IMR-90 (cell line): ENCODE results near the gene UPK2. TPM values are rescaled to one million over a fixed set of nuclear protein-coding genes. Genes with fewer than 3 reads are reported as not detected.

ENCODE experiments used
- ATAC-seq: fragments of 200-7000 bp; cut with Tn5 transposase; 2 replicates; pipeline ENCODE4 v1.9.1; 2020; ENCODE audit warnings: low read depth, mild to moderate bottlenecking, moderate library complexity
- BruUV-seq: library from RNA; stranded (reverse); fragments of 400-500 nt; replicated peaks from 2 replicates; lab custom pipeline; 2021; lab: Mats Ljungman, UMichigan
- CTCF ChIA-PET: fragments of 300-600 bp; formaldehyde crosslinking; extraction: SDS; loops from one replicate; lab custom pipeline; 2021; ENCODE audit warnings: antibody characterized with exemption; lab: Yijun Ruan, JAX
- POLR2A ChIA-PET: fragments of 300-600 bp; sonication (Branson Sonifier 250); formaldehyde crosslinking; loops from one replicate; lab custom pipeline; 2022; ENCODE audit warnings: antibody characterized with exemption; ENCODE audit not compliant: unreplicated experiment; lab: Charles Lee
- DNase-seq: peaks from one replicate; pipeline ENCODE4 v3.0.0; 2013
- H2AFZ ChIP-seq: replicated peaks from 2 replicates; pipeline ENCODE3; 2013; ENCODE audit warnings: low read length, mild to moderate bottlenecking; ENCODE audit not compliant: poor library complexity
- H2AK5ac ChIP-seq: 2 replicates; pipeline ENCODE4 v1.6.1; 2013; ENCODE audit warnings: low read depth, low read length, inconsistent platforms
- H2AK9ac ChIP-seq: replicated peaks from 2 replicates; pipeline ENCODE3; 2013; ENCODE audit warnings: mild to moderate bottlenecking, low read depth, low read length, moderate library complexity; ENCODE audit not compliant: poor library complexity
- H2BK120ac ChIP-seq: 2 replicates; pipeline ENCODE4 v1.6.1; 2013; ENCODE audit warnings: low read depth, low read length, inconsistent platforms
- H2BK15ac ChIP-seq: 3 replicates; pipeline ENCODE4 v1.6.1; 2013; ENCODE audit warnings: low read depth, low read length, inconsistent platforms
- H2BK20ac ChIP-seq: 2 replicates; pipeline ENCODE4 v1.6.1; 2013; ENCODE audit warnings: low read depth, mild to moderate bottlenecking, inconsistent platforms, low read length, moderate library complexity
- H2BK5ac ChIP-seq: 2 replicates; pipeline ENCODE4 v1.6.1; 2013; ENCODE audit warnings: mild to moderate bottlenecking, low read depth, low read length, inconsistent platforms; ENCODE audit not compliant: poor library complexity, severe bottlenecking
- H3K14ac ChIP-seq: replicated peaks from 2 replicates; pipeline ENCODE4 v1.6.1; 2013; ENCODE audit warnings: low read depth, low read length, inconsistent platforms
- H3K18ac ChIP-seq: 2 replicates; pipeline ENCODE4 v1.6.1; 2013; ENCODE audit warnings: low read depth, low read length, control low read depth
- H3K23ac ChIP-seq: 2 replicates; pipeline ENCODE4 v1.6.1; 2013; ENCODE audit warnings: low read depth, low read length, inconsistent platforms
- H3K27ac ChIP-seq: 2 replicates; pipeline ENCODE4 v1.5.1; 2013; ENCODE audit warnings: mild to moderate bottlenecking, control low read depth, low read length; ENCODE audit not compliant: insufficient read depth
- H3K27me3 ChIP-seq: 2 replicates; pipeline ENCODE4 v1.6.1; 2013; ENCODE audit warnings: low read length; ENCODE audit not compliant: control insufficient read depth, insufficient read depth
- H3K36me3 ChIP-seq: 2 replicates; pipeline ENCODE4 v1.6.1; 2013; ENCODE audit warnings: low read length, mixed read lengths; ENCODE audit not compliant: control insufficient read depth, insufficient read depth
- H3K4ac ChIP-seq: 2 replicates; pipeline ENCODE4 v1.6.1; 2013; ENCODE audit warnings: low read depth, low read length, inconsistent platforms
- H3K4me1 ChIP-seq: 2 replicates; pipeline ENCODE4 v1.6.1; 2013; ENCODE audit warnings: low read length, mixed read lengths; ENCODE audit not compliant: control insufficient read depth, insufficient read depth
- H3K4me2 ChIP-seq: 2 replicates; pipeline ENCODE4 v1.6.1; 2013; ENCODE audit warnings: low read depth, mild to moderate bottlenecking, control low read depth, low read length, moderate library complexity
- H3K4me3 ChIP-seq: 2 replicates; pipeline ENCODE4 v1.5.1; 2013; ENCODE audit warnings: low read depth, mild to moderate bottlenecking, control low read depth, low read length, moderate library complexity; ENCODE audit not compliant: insufficient read depth
- H3K56ac ChIP-seq: 2 replicates; pipeline ENCODE4 v1.6.1; 2013; ENCODE audit warnings: low read length, inconsistent platforms; ENCODE audit not compliant: insufficient read depth; ENCODE audit errors: extremely low read depth
- H3K79me1 ChIP-seq, 2 experiments: 2 replicates each; pipeline ENCODE4 v1.6.1; 2013; ENCODE audit warnings: low read length in 2 of 2, inconsistent platforms in 1 of 2, low read depth in 1 of 2
- H3K9ac ChIP-seq: 2 replicates; pipeline ENCODE4 v1.6.1; 2013; ENCODE audit warnings: low read depth, low read length, control low read depth
- H3K9me1 ChIP-seq: 2 replicates; pipeline ENCODE4 v1.6.1; 2013; ENCODE audit warnings: low read length, inconsistent platforms; ENCODE audit not compliant: insufficient read depth
- H3K9me3 ChIP-seq: 2 replicates; pipeline ENCODE4 v1.6.1; 2013; ENCODE audit warnings: low read length; ENCODE audit not compliant: control insufficient read depth, insufficient read depth
- H4K20me1 ChIP-seq: 2 replicates; pipeline ENCODE4 v1.6.1; 2013; ENCODE audit warnings: low read length, inconsistent platforms; ENCODE audit not compliant: insufficient read depth
- H4K5ac ChIP-seq: 2 replicates; pipeline ENCODE4 v1.6.1; 2013; ENCODE audit warnings: mild to moderate bottlenecking, low read depth, low read length, control low read depth
- H4K8ac ChIP-seq, 2 experiments: 2 replicates each; pipeline ENCODE4 v1.6.1; 2013; ENCODE audit warnings: low read depth in 2 of 2, low read length in 2 of 2, control low read depth in 1 of 2, inconsistent platforms in 1 of 2
- H4K91ac ChIP-seq: 2 replicates; pipeline ENCODE4 v1.6.1; 2013; ENCODE audit warnings: low read depth, low read length, inconsistent platforms; ENCODE audit not compliant: insufficient read depth
- BHLHE40 ChIP-seq: fragments of 150-350 bp; IDR thresholded peaks from 2 replicates; pipeline ENCODE4 v1.6.1; 2016; ENCODE audit warnings: mild to moderate bottlenecking, low read depth, low read length
- CHD1 ChIP-seq: IDR thresholded peaks from 2 replicates; pipeline ENCODE4 v1.6.1; 2012; ENCODE audit warnings: low read depth, low read length, improper control_type of control experiment
- CTCF ChIP-seq: conservative IDR thresholded peaks from 2 replicates; pipeline ENCODE4 v1.5.1; 2012; ENCODE audit warnings: mild to moderate bottlenecking, low read depth, low read length, improper control_type of control experiment
- FOS ChIP-seq: fragments of 150-350 bp; IDR thresholded peaks from 2 replicates; pipeline ENCODE4 v1.6.1; 2016; ENCODE audit warnings: low read depth, low read length
- MAFK ChIP-seq: IDR thresholded peaks from 2 replicates; pipeline ENCODE4 v1.6.1; 2012; ENCODE audit warnings: low read depth, low read length, improper control_type of control experiment
- MAZ ChIP-seq: IDR thresholded peaks from 2 replicates; pipeline ENCODE4 v1.6.1; 2012; ENCODE audit warnings: low read depth, mild to moderate bottlenecking, low read length, improper control_type of control experiment, moderate library complexity, borderline replicate concordance
- NFE2L2 ChIP-seq: fragments of 150-350 bp; IDR thresholded peaks from 2 replicates; pipeline ENCODE4 v1.6.1; 2016; ENCODE audit warnings: low read depth, mild to moderate bottlenecking, low read length
- POLR2A ChIP-seq: IDR thresholded peaks from 2 replicates; pipeline ENCODE4 v1.6.1; 2012; ENCODE audit warnings: mild to moderate bottlenecking, low read depth, low read length
- RAD21 ChIP-seq: IDR thresholded peaks from 2 replicates; pipeline ENCODE4 v1.6.1; 2012; ENCODE audit warnings: low read length, improper control_type of control experiment
- RFX5 ChIP-seq: IDR thresholded peaks from 2 replicates; pipeline ENCODE4 v1.8.0; 2012; ENCODE audit warnings: low read depth, mild to moderate bottlenecking, low read length, moderate library complexity
- SMC3 ChIP-seq: fragments of 150-350 bp; IDR thresholded peaks from 2 replicates; pipeline ENCODE4 v1.6.1; 2016; ENCODE audit warnings: low read depth, mild to moderate bottlenecking, antibody characterized with exemption, low read length, moderate library complexity
- WGBS, 2 experiments: methylation state at CpG; one replicate each; pipeline versions ENCODE4 v1.1.5 to v1.1.7; 2013; ENCODE audit warnings: missing lambda C conversion rate in 2 of 2; ENCODE audit not compliant: insufficient read length in 1 of 2; ENCODE audit errors: extremely low coverage in 2 of 2; 5-methylcytosine and 5-hydroxymethylcytosine counted together
- dilution Hi-C: fragments of 300-500 bp; cut with HindIII; formaldehyde crosslinking; loops from one replicate; pipeline ENCODE4 v1.14.3; 2018; ENCODE audit warnings: low sequenced_read_pairs; ENCODE audit not compliant: unreplicated experiment
- in situ Hi-C: fragments of 300-500 bp; cut with MboI; formaldehyde crosslinking; loops from 3 replicates; pipeline ENCODE4 v1.14.3; 2019; ENCODE audit warnings: low sequenced_read_pairs, inconsistent platforms, mixed read lengths
- intact Hi-C: fragments of 100-400 bp; cut with micrococcal nuclease; formaldehyde crosslinking; loops from 2 replicates; pipeline ENCODE4 v1.10.0; 2022
- polyA plus RNA-seq, 3 experiments: library from polyadenylated mRNA; depleted of rRNA; stranded (reverse); fragments of >200 nt; gene quantifications; 2 replicates each; pipeline ENCODE4 v1.2.3, GENCODE V29; 2012; ENCODE audit warnings: low replicate concordance in 1 of 3
- total RNA-seq: library from RNA; depleted of rRNA; stranded (reverse); fragments of >200 nt; gene quantifications from 2 replicates; pipeline ENCODE4 v1.2.3, GENCODE V29; 2012
- TF ChIP-seq, protein P1 (sequence below): fragments of 150-350 bp; IDR thresholded peaks from 2 replicates; pipeline ENCODE4 v1.6.1; 2016; ENCODE audit warnings: low read depth, mild to moderate bottlenecking, low read length, moderate library complexity, borderline replicate concordance
- TF ChIP-seq, protein P2 (sequence below): fragments of 150-350 bp; IDR thresholded peaks from 2 replicates; pipeline ENCODE4 v1.6.1; 2017; ENCODE audit warnings: mild to moderate bottlenecking, antibody characterized with exemption, low read length, low read depth

UPK2 gene
- total and polyA plus RNA-seq, 2 of the 4 experiments (the other 2 are of a cell fraction) = 0.26 TPM; not detected in 1

DNA sequence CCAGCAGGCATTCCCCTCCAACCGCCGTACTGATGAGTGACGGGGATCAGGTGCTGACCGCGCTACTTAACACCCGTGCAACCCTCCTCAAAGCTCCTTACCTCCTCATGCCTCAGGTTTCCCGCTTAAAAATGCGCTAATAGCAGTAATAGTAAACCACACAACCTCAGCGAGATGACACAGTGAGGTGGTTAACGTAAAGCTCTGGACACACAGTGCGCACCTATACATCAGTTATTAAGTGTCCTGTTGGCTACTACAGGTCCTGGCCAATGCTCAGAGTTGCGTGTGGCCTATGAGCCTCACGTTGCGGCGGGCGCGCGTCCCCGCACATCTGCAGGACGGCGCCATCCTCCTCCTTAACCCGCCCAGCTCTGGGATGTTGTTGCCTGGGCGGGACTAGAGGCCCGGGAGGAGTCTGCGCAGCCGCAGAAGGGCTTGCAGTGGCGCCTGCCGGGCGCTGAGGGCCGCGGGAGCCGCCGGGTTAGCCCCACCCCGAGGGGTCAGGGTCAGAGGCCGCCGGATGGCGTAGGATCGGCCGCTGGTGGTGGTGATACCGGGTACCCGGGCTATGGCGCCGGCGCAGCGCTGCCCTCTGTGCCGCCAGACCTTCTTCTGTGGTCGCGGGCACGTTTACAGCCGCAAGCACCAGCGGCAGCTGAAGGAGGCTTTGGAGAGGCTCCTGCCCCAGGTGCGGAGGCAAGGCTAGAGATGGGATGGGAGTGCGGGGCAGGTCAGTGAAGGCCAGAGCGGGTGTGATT is 41.7 kb downstream of the UPK2 start, which contains the start of gene CENATAC (continued):
- no peak for TF ChIP-seq BHLHE40
- TF ChIP-seq RFX5 = no peak

- peaks cover 9% of the 10 kb centered on the region for H3K36me3 ChIP-seq
- H2BK20ac ChIP-seq = 0 out of 2 replicates have a peak overlapping the region, but pooled peaks have one; percentile 27
- ATAC-seq = peak; percentile 2
- peak overlapping the region; percentile 83 for H3K4me3 ChIP-seq
- peak overlapping the region; percentile 93 for H3K23ac ChIP-seq
- H3K4me1 ChIP-seq = peaks cover 7% of the 10 kb centered on the region
- no peaks in the 10 kb centered on the region for H4K20me1 ChIP-seq
- peak overlapping the region; percentile 68; the same call in 1 of the 3 replicates for H2BK15ac ChIP-seq
- peak overlapping the region; percentile 49 for H3K56ac ChIP-seq
- in situ Hi-C loops = no loop called here
- peaks cover 8% of the 10 kb centered on the region for H3K9me1 ChIP-seq
- no peak for DNase-seq
- no TSS peak for BruUV-seq
- intact Hi-C loops = no loop called here
- H3K27ac ChIP-seq = peak overlapping the region; percentile 64
- H2AK9ac ChIP-seq = peak overlapping the region; percentile 94
- no peaks in the 10 kb centered on the region for H3K9me3 ChIP-seq
- WGBS, 2 experiments = 0% methylated on average over 4 of the region's 19 CpGs; no CpG with 5 or more reads in 1 of the 2 experiments
- ChIA-PET CTCF (no interaction called here), POLR2A (no interaction called here)
- peak overlapping the region; percentile 61 to 93 for H4K8ac ChIP-seq
- peak overlapping the region; percentile 44 for H4K5ac ChIP-seq
- no peak overlapping the region; the same call in 1 of the 2 replicates for H3K18ac ChIP-seq
- dilution Hi-C loops = no loop called here
- peak overlapping the region; percentile 13; the same call in 1 of the 2 replicates for H2BK120ac ChIP-seq
- peak overlapping the region; percentile 98 for H3K4me2 ChIP-seq
- H3K27me3 ChIP-seq = no peaks in the 10 kb centered on the region
- peak overlapping the region; percentile 71 for H2AK5ac ChIP-seq
- H2AFZ ChIP-seq = peak overlapping the region; percentile 93
- peaks cover 22 to 60% of the 10 kb centered on the region in 2 experiments for H3K79me1 ChIP-seq
- peak overlapping the region; percentile 74 for H4K91ac ChIP-seq
- peak overlapping the region; percentile 67 for H3K14ac ChIP-seq
- H2BK5ac ChIP-seq = peak overlapping the region; percentile 77
- peak overlapping the region; percentile 71 for H3K9ac ChIP-seq
- H3K4ac ChIP-seq = peak overlapping the region; percentile 80
- TF ChIP-seq, protein P1, sequence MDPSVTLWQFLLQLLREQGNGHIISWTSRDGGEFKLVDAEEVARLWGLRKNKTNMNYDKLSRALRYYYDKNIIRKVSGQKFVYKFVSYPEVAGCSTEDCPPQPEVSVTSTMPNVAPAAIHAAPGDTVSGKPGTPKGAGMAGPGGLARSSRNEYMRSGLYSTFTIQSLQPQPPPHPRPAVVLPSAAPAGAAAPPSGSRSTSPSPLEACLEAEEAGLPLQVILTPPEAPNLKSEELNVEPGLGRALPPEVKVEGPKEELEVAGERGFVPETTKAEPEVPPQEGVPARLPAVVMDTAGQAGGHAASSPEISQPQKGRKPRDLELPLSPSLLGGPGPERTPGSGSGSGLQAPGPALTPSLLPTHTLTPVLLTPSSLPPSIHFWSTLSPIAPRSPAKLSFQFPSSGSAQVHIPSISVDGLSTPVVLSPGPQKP = no peak
- TF ChIP-seq RFX5 (no peak), POLR2A (no peak), SMC3 (no peak), FOS (no peak), CHD1 (no peak), CTCF (no peak), MAZ (no peak), RAD21 (no peak), NFE2L2 (no peak), MAFK (no peak)
- TF ChIP-seq, protein P2, sequence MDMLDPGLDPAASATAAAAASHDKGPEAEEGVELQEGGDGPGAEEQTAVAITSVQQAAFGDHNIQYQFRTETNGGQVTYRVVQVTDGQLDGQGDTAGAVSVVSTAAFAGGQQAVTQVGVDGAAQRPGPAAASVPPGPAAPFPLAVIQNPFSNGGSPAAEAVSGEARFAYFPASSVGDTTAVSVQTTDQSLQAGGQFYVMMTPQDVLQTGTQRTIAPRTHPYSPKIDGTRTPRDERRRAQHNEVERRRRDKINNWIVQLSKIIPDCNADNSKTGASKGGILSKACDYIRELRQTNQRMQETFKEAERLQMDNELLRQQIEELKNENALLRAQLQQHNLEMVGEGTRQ = no peak
Observed at GRCh38 chr11:118998388-118998717, 42.3 kb downstream of the UPK2 start.
